WTC11 (cell line): ENCODE data around the gene HOXA9.

ENCODE experiments used
- CBFB ChIP-seq: sonication (generic); formaldehyde crosslinking; IDR thresholded peaks from 2 replicates; pipeline ENCODE4 v1.8.1; 2022; ENCODE audit warnings: mild to moderate bottlenecking, low read depth, missing genetic modification reagents
- CDX4 ChIP-seq: fragments of 250-450 bp; sonication (Bioruptor Pico); IDR thresholded peaks from 2 replicates; pipeline ENCODE4 v1.9.0; 2021; ENCODE audit warnings: moderate library complexity, mild to moderate bottlenecking, inconsistent platforms, borderline replicate concordance
- CTCF ChIP-seq: fragments of 200-600 bp; IDR thresholded peaks from 2 replicates; pipeline ENCODE4 v1.8.0; 2022; ENCODE audit warnings: antibody characterized with exemption
- ELF4 ChIP-seq: sonication (generic); formaldehyde crosslinking; IDR thresholded peaks from 2 replicates; pipeline ENCODE4 v1.8.1; 2022; ENCODE audit warnings: low read depth, mild to moderate bottlenecking, moderate library complexity, missing genetic modification reagents
- EMX1 ChIP-seq: fragments of 250-450 bp; sonication (Bioruptor Pico); IDR thresholded peaks from 2 replicates; pipeline ENCODE4 v1.8.0; 2021; ENCODE audit warnings: mild to moderate bottlenecking
- ETV6 ChIP-seq: sonication (generic); formaldehyde crosslinking; IDR thresholded peaks from 2 replicates; pipeline ENCODE4 v1.8.1; 2022; ENCODE audit warnings: mild to moderate bottlenecking, missing genetic modification reagents
- FOXP1 ChIP-seq: sonication (generic); formaldehyde crosslinking; IDR thresholded peaks from 2 replicates; pipeline ENCODE4 v1.8.0; 2022; ENCODE audit warnings: missing genetic modification reagents, mild to moderate bottlenecking, moderate library complexity, borderline replicate concordance
- IRF1 ChIP-seq: sonication (generic); formaldehyde crosslinking; IDR thresholded peaks from 2 replicates; pipeline ENCODE4 v1.8.0; 2023; ENCODE audit warnings: missing genetic modification reagents
- MAX ChIP-seq: sonication (generic); formaldehyde crosslinking; IDR thresholded peaks from 2 replicates; pipeline ENCODE4 v1.8.0; 2022; ENCODE audit warnings: mild to moderate bottlenecking, missing genetic modification reagents
- TP53 ChIP-seq: sonication (generic); formaldehyde crosslinking; IDR thresholded peaks from 2 replicates; pipeline ENCODE4 v1.8.1; 2023; ENCODE audit warnings: mild to moderate bottlenecking, missing genetic modification reagents
- ZNF232 ChIP-seq: sonication (generic); formaldehyde crosslinking; IDR thresholded peaks from 2 replicates; pipeline ENCODE4 v1.8.0; 2022; ENCODE audit warnings: mild to moderate bottlenecking, missing genetic modification reagents
- ZNF317 ChIP-seq: sonication (generic); formaldehyde crosslinking; IDR thresholded peaks from 2 replicates; pipeline ENCODE4 v1.8.1; 2023; ENCODE audit warnings: low read depth, mild to moderate bottlenecking, moderate library complexity, missing genetic modification reagents, borderline replicate concordance
- TF ChIP-seq, protein P1 (sequence below): sonication (generic); formaldehyde crosslinking; IDR thresholded peaks from 2 replicates; pipeline ENCODE4 v1.8.1; 2022; ENCODE audit warnings: low read depth, mild to moderate bottlenecking, moderate library complexity, missing genetic modification reagents, borderline replicate concordance
- TF ChIP-seq, protein P2 (sequence below): sonication (generic); formaldehyde crosslinking; IDR thresholded peaks from 2 replicates; pipeline ENCODE4 v1.8.1; 2023; ENCODE audit warnings: mild to moderate bottlenecking, missing genetic modification reagents, borderline replicate concordance

GRCh38 chr7:27161721-27162560 lies 3.4 kb downstream of the HOXA9 start:
- TF ChIP-seq CBFB, result no peak
- no peak for TF ChIP-seq FOXP1
- TF ChIP-seq MAX (CRISPR knock-in tag), result no peak
- no peak for TF ChIP-seq CTCF
- TF ChIP-seq CDX4 (CRISPR knock-in tag), result no peak
- TF ChIP-seq IRF1 (CRISPR knock-in tag), result no peak
- TF ChIP-seq, protein P1, sequence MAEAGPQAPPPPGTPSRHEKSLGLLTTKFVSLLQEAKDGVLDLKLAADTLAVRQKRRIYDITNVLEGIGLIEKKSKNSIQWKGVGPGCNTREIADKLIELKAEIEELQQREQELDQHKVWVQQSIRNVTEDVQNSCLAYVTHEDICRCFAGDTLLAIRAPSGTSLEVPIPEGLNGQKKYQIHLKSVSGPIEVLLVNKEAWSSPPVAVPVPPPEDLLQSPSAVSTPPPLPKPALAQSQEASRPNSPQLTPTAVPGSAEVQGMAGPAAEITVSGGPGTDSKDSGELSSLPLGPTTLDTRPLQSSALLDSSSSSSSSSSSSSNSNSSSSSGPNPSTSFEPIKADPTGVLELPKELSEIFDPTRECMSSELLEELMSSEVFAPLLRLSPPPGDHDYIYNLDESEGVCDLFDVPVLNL (CRISPR knock-in tag), result no peak
- no peak for TF ChIP-seq ETV6
- TF ChIP-seq TP53 (CRISPR knock-in tag), result no peak
- TF ChIP-seq ELF4 (CRISPR knock-in tag), result no peak
- TF ChIP-seq EMX1, result no peak
- no peak for TF ChIP-seq ZNF232 (CRISPR knock-in tag)
- TF ChIP-seq ZNF317, result no peak
- TF ChIP-seq, protein P2, sequence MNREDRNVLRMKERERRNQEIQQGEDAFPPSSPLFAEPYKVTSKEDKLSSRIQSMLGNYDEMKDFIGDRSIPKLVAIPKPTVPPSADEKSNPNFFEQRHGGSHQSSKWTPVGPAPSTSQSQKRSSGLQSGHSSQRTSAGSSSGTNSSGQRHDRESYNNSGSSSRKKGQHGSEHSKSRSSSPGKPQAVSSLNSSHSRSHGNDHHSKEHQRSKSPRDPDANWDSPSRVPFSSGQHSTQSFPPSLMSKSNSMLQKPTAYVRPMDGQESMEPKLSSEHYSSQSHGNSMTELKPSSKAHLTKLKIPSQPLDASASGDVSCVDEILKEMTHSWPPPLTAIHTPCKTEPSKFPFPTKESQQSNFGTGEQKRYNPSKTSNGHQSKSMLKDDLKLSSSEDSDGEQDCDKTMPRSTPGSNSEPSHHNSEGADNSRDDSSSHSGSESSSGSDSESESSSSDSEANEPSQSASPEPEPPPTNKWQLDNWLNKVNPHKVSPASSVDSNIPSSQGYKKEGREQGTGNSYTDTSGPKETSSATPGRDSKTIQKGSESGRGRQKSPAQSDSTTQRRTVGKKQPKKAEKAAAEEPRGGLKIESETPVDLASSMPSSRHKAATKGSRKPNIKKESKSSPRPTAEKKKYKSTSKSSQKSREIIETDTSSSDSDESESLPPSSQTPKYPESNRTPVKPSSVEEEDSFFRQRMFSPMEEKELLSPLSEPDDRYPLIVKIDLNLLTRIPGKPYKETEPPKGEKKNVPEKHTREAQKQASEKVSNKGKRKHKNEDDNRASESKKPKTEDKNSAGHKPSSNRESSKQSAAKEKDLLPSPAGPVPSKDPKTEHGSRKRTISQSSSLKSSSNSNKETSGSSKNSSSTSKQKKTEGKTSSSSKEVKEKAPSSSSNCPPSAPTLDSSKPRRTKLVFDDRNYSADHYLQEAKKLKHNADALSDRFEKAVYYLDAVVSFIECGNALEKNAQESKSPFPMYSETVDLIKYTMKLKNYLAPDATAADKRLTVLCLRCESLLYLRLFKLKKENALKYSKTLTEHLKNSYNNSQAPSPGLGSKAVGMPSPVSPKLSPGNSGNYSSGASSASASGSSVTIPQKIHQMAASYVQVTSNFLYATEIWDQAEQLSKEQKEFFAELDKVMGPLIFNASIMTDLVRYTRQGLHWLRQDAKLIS, result no peak
